Astrocyte (in vitro differentiated cells and primary cell): Measurements from ENCODE around the gene IL36A.

Source experiments
- EZH2 ChIP-seq: IDR thresholded peaks from 2 replicates; pipeline ENCODE4 v1.6.1; 2012; ENCODE audit warnings: mild to moderate bottlenecking, low read length, inconsistent platforms; ENCODE audit not compliant: insufficient read depth
- TF ChIP-seq, protein P1 (sequence below): IDR thresholded peaks from 2 replicates; pipeline ENCODE4 v1.5.1; 2011; ENCODE audit warnings: low read depth, mild to moderate bottlenecking, inconsistent platforms, low read length, moderate library complexity; ENCODE audit not compliant: insufficient read depth

DNA sequence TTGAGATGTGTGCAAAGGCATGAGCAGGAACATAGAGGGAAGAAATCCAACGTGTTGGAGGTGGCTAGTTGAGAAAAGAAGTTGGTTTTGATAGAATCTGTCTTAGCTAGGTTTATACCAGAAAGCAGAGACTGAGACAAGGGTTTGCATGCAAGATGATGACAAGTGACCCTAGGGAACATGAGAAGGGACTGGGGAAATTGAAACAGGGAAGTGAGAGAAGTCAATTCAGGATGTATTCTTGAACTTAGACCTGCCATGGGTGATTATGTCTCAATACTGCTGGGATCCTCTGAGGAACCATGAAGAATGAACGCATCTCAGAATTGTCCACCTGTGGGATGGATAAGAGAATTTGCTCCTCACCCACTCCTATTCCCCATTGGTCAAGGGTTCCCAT is 20.5 kb downstream of the IL36A start:
- TF ChIP-seq, protein P1, sequence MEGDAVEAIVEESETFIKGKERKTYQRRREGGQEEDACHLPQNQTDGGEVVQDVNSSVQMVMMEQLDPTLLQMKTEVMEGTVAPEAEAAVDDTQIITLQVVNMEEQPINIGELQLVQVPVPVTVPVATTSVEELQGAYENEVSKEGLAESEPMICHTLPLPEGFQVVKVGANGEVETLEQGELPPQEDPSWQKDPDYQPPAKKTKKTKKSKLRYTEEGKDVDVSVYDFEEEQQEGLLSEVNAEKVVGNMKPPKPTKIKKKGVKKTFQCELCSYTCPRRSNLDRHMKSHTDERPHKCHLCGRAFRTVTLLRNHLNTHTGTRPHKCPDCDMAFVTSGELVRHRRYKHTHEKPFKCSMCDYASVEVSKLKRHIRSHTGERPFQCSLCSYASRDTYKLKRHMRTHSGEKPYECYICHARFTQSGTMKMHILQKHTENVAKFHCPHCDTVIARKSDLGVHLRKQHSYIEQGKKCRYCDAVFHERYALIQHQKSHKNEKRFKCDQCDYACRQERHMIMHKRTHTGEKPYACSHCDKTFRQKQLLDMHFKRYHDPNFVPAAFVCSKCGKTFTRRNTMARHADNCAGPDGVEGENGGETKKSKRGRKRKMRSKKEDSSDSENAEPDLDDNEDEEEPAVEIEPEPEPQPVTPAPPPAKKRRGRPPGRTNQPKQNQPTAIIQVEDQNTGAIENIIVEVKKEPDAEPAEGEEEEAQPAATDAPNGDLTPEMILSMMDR: no peak
- TF ChIP-seq EZH2: no peak
